ENCODE data around the gene GNRH2.

DNA sequence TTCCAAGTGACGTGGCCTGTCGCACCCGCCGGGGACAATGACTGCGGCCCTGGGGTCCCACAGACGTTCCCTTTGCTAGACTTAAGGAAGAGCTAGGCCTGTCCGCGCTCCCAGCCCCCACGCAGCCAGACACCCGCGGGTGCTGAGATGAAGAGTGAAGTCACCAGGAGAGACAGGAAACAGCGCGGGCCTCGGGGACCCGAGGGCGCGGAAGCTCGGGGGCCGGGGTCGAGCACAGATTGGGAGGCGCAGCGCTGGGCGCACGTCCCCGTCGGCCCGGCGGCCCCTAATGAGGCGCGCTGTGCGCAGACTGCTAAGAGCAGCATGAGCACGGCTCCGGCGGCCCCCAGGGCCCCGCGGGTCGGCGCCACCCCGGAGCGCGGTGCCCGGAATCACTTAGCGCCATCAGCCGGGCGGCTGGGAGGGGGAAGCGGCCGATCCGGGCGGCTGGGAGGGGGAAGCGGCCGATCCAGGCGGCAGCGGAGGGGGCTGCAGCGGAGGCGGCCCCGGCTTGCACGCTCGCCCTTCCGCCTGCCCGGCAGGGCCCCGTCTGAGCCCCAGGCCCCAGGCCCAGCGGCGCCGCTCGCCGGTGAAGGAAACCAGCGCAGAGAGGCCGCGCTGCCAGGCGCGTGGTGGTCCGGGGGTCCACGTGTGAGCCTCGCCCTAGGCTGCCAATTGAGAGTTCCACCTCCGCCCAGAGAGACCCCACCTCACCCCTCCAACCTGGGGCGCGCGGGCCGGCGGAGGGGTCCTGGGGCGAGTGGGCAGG is 49.4 kb downstream of the GNRH2 start:
- no peak for TF ChIP-seq FOXM1 (IDR thresholded peaks at IDR 0.05; ENCODE audit: borderline replicate concordance)
- TF ChIP-seq HDGF (IDR thresholded peaks at IDR 0.05; ENCODE audit: borderline replicate concordance): no peak
- no peak for TF ChIP-seq SUZ12 (IDR thresholded peaks at IDR 0.05)
- no peak for TF ChIP-seq TARDBP (IDR thresholded peaks at IDR 0.05)
- no peak for TF ChIP-seq L3MBTL2 (conservative IDR thresholded peaks at IDR 0.05)
- TF ChIP-seq ARNT (IDR thresholded peaks at IDR 0.05): no peak
- TF ChIP-seq, protein P1, sequence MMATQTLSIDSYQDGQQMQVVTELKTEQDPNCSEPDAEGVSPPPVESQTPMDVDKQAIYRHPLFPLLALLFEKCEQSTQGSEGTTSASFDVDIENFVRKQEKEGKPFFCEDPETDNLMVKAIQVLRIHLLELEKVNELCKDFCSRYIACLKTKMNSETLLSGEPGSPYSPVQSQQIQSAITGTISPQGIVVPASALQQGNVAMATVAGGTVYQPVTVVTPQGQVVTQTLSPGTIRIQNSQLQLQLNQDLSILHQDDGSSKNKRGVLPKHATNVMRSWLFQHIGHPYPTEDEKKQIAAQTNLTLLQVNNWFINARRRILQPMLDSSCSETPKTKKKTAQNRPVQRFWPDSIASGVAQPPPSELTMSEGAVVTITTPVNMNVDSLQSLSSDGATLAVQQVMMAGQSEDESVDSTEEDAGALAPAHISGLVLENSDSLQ (IDR thresholded peaks at IDR 0.05): no peak
- TF ChIP-seq SP1 (IDR thresholded peaks at IDR 0.05): no peak
- no peak for TF ChIP-seq BHLHE40 (IDR thresholded peaks at IDR 0.05; ENCODE audit: borderline replicate concordance)
- no peak for TF ChIP-seq ELF4 (IDR thresholded peaks at IDR 0.05)
- no peak for TF ChIP-seq LEF1 (IDR thresholded peaks at IDR 0.05; ENCODE audit: borderline replicate concordance)
- TF ChIP-seq FOXK2 (IDR thresholded peaks at IDR 0.05): no peak
- TF ChIP-seq NFRKB (IDR thresholded peaks at IDR 0.05): no peak
- no peak for TF ChIP-seq CTBP1 (IDR thresholded peaks at IDR 0.05; ENCODE audit: borderline replicate concordance)
